Activated CD4-positive, CD25-positive, alpha-beta regulatory T cell treated with anti-CD3 and anti-CD28 coated beads, Interleukin-2, amount 50 U/mL, for 16 hours (primary cell): Measurements from ENCODE around the gene BDH2.

ENCODE experiments used
- DNase-seq: peaks from one replicate; pipeline ENCODE4 v3.0.0-alpha.2; 2020; ENCODE audit warnings: low read depth, low spot score

Gene BDH2

DNA sequence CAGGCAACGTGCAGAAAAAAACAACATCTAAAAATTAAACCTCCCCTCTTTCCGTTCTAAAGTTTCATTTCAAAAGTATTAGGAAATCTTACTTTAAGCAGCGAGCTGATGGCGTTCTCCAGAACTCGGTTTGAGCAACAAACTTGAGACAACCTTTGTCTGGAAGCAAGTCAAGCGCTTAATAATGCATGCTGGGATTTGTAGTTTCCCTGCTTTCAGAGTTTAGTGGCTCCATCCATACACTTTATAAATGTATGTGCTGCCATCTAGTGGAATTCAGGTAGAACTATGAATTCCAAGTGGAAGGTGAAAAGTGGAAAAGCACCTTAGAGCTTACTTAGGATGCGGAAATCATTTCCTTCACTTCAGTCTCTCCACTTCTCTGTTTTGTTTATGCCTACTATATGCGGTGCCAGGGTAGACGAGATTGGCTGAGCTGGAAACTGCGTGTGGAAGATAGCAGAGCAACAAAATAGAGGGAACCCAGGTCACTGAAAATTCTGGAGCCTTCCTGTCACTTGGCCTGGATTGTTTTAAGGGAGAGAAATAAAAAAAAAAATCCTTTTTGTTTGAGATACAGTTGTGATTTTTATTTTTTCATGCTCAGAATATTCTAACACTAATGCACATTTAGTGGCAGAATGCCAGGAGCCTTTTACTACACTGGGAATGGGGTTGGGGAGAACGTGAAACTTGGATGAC, at the start of gene BDH2:
Gene BDH2, minus strand, starts transcription at position 144 of the 702 bp plus-strand sequence. CDS start 3,580 bp downstream, outside the sequence.
- DNase-seq, result peak; percentile 31

DNA sequence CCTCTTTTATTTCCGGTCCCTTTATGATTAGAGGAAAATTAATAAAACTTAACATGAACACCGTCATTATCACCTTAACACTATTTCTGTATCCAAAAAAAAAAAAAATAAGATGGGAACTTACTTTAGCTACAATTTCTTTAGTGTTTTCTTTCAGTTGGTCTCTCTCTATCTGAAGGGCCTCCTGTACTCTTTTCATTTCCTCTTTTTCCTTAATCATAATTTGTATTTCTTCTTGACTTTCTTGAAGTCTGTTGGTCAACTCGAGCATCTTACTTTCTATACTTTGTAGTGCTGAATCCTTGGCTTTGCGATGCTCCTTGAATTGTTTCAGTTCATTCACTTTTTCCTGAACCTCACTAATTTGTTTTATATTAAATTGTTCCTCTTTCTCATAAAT, 45.3 kb upstream of the BDH2 start:
- no peak for DNase-seq

DNA sequence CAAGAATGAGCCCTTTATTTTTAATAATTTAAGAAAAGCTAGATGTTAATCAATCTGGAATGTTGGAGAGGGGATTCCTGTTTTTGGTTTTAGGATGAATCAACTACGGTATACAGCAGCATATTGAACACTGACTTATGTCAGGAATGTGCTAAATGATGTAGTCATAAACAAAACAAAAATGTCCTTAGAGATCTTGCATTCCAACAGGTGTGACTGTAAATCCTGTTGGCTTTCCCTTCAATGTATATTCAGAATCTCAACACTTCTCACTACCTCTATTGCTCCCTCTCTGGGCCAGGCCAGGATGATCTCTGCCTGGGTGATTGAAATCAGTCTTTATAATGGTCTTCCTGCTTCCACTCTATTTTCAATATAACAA, 37.8 kb upstream of the BDH2 start:
- no peak for DNase-seq

DNA sequence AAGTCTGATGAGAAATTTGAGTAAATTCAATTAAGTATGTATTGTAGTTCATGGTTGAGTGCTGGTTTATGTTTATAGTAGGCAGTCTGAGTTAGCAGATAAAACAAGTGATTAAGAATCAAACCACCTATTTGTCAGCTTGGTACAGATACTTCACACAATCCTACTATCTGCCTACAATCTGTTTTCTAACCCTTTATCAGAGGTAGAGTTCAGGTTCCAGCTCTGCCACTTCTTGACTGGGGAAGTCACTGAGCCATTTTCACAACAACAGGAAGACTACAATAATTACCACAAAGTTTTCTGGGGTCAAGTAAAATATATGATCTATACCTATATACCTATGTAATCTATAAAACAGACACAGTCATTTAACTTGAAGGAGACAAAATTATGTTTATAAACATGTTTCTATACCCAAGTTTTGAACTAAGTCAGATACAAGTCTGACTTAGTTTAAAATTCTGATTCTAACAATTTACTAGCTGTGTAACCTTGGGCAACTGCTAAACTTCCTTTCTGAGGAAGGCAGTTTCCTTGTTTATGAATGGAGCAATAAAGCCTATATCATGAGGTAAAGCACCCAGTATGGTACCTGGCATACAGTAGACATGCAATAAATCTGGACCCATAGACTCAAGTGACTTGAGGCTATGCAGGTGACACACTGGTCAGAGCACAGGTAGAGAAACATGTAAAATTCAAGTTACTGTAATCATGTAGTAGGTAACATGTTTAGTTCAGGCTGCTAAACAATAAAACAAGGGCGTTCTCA, 37.2 kb upstream of the BDH2 start:
- no peak for DNase-seq

DNA sequence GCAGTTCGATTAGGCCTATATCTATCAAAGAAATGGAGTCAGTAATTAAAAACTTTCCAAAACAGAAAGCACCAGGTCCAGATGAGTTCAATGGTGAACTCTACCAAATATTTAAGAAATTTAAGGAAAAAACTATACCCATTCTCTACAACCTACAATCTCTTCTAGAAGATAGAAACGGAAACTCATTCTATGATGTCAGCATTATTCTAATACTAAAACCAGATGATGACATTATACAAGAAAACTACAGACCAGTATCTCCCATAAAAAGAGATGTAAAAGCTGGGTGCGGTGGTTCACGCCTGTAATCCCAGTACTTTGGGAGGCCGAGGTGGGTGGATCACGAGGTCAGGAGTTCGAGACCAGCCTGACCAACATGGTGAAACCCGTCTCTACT, 29.5 kb upstream of the BDH2 start:
- DNase-seq, result no peak

DNA sequence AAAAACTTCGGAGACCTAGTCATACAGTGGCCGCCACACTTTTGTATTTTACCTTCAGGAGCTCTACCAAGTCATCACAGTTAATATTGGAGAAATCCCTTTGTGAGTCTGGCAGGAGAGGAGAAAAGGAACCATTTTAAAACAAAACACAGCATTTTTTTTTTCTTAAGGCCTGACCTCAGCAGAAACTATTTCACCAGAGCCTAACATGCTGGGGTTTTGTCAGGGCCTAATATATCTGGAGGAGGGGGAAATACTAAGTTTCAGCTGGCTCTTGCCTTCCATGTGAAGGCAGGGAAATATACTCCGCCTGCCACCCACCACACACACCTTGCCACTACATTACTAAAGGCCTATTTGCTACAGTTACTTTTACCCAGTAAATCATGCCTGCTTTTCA, 26.5 kb upstream of the BDH2 start:
- DNase-seq, result no peak

DNA sequence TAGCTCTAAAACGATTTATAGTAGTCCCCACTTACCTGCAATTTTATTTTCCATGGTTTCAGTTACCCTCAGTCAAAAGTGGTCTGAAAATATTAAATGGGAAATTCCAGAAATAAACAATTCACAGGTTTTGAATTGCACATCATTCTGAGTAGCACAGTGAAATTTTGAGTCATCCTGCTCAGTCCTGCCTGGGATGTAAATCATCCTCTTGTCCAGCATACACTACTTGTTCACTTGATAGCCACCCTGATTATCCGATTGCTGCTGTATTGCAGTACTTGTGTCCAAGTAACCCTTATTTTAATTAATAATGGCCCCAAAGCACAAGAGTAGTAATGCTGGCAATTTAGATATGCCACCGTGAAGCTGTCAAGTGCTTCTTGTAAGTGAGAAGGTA, 23.5 kb upstream of the BDH2 start:
- DNase-seq, result no peak

DNA sequence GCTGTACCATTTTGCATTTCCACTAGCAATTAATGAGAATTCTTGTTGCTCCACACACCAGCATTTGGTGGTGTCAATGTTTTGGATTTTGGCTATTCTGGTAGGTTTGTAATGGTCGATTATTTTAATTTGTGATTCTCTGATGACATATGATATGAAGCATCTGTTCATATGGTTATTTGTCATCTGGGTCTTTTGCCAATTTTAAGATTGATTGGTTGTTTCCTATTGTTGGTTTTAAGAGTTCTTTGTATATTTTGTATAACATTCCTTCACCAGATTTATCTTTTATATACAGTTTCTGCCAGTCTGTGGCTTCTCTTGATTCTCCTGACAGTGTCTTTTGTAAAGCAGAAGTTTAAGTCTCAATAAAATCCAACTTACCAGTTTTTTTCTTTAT, 18.5 kb upstream of the BDH2 start:
- DNase-seq, result no peak

DNA sequence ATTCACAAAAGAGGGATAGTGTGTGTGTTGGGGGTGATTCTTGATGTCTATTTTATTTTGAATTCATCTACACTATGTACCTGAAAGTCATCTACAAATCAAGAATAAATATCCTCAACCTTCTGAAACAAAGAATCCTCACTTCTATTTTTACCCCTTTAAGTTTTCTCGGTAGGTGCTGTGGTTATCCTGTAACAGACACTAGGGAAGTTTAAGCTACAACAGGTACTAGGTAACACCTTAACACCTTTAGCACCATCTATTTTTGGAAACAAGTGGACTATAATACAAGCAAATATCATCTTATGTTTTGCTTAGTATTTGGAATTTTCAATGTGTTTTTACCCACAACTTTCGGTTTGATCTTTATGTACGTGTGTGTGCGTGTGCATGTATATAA, 12.0 kb upstream of the BDH2 start:
- DNase-seq, result no peak

DNA sequence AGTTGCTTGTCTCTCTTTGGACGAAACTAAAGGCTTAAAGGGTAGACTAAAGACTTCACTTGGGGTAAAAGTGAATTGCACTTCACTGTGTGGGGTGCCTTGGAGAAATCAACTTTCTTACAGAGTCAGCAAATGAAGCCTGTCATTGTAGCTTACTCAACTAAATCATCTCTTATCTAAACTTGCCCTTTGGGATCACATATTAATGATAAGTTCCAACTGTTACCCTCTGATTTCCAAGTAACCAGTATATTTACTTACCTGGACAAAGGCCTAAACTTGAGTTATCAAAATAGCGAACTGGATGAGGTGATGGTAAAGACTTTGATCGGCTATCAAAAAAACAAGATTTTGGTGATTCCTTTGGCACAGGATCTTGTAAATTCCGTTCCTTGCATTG, 8.9 kb upstream of the BDH2 start:
- no peak for DNase-seq

DNA sequence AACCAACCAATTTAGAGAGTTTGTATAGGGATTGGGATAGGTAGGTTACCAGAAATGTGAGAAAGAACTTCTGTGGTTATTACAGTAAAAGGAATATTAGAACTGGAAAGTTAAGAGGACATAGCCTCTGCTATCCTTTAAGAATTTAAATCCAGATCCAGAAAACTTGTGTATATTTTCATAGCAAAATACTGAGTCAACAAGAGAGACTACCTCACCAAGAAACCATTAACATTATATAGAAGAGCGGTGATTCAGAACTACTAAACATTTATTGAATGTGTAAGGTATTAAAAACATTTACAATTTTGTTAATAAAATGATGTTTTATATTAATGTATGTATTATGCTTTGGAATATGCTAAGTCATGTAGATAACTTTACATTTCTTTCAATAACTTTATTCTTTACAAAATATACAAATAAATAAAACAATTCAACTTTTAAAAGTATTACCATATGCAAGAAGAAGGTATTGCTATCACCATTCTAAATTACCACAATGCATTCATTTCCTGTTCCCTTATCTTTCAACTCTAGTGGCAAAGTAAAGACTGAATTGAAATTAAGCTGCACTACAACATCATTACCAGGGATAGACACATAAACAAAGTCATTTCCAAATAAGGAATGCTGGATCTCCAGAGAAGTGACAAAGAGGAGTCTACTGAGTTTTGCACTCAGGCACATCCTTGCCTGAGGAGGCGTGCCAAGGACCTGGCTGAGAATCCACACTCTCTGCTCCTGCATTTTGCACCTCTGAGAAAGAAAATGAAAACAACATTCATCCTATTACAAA, 6.1 kb upstream of the BDH2 start:
- DNase-seq, result no peak

DNA sequence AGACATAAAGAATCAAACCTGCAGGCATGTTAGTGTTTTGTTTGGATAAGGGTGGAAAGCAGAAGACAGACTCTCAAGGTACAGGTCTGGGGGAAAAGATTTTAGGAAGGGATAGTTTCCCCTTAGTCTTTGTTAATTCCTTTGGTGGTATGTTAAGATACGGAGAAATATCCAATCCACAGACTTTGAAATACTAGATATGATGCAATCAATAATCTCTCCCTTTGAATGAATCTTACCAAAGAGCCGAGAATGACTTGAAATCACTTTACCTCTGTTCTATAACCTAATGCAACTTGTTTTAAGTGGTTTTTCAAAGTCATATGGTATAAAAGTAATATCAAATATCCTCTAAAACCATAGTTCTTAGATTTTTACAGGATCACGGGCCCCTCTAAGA, 5.3 kb upstream of the BDH2 start:
- no peak for DNase-seq

DNA sequence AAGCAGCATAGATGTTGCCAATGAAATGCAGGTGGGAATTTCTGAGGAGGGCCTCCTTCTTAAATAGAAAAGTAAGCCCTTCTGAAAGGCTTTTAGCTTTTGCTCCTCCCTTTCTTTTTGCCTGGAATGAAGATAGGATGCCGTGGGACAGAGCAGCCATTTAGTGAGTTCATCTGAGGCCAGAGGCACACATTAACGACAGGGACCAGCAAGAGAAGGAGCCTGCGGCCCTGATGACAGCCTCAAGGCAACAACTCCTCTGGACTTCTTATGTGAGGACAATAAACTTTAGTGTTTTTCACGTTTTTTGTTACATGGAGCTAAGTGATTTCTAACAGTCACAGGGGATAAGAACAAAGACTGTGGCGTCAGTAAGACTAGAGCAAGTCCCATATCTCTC, 1.1 kb upstream of the BDH2 start:
- DNase-seq, result no peak

DNA sequence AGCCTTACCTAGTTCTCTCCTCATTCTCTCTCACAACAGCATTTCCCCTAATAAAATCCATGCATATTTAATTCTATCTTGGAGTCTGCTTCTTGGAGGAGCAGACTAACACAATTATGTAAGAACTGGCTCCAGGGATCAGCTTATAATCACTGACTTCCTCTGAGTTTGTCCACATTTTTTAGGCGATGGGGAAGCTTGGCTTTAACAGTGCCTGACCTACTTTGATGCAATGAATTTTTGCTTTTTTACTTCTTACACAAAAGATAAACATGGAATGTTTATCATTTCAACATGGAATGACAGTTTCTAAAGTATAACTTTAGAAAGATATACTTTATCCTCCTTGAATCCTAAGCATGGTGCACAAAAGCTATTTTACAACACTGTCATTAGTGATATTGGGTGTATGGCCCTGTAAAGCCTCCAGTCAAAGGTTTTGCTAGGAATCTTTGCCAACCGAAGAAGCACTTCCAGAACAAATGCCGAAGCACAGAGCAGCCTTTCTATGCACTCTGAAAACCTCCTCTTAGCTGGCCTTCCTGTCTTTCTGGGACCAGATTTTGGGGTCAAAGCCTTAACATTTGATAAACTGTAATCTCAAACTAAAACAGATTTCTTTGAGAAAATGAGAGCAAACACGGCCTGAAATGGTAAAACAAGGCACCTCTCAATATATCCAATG, 736 bp downstream of the BDH2 start:
- no peak for DNase-seq

DNA sequence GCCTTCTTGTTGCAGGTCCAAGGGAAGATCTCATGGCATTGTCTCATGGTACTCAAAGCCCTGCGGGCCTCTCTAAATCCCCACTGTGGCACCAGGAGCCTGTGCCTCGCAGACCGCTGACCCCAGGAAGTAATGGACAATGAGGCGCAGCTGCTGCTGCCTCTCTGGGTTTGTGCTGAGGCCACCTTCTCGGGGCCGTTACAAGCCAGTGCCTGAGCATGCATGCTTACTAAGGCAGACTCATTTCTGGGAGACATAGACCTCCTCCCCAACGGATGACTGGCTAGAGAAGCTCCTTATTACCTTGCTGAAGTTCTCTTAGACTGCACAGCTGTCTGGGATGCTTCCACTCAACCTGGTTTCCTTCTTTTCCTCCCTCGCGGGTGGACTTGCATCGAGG, 1.3 kb downstream of the BDH2 start:
- DNase-seq, result no peak

DNA sequence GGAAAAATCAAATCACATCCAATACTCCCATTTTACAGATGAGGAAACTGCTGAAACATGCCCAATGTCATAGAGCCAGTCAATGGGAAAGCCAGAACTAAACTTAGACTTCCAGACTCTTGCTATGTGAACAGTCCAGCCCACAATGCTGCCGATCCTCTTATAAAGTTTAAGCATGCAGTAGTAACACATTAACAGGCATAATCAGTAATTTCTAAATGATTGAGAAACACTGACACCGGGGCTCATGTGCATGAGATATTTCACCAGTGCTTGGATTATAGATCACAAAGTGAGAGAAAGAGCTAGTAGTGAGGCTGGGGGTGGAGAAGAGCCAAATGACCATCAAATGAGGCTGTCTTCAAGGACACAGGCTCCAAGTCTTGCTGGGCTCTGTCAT, 2.5 kb downstream of the BDH2 start:
- no peak for DNase-seq

DNA sequence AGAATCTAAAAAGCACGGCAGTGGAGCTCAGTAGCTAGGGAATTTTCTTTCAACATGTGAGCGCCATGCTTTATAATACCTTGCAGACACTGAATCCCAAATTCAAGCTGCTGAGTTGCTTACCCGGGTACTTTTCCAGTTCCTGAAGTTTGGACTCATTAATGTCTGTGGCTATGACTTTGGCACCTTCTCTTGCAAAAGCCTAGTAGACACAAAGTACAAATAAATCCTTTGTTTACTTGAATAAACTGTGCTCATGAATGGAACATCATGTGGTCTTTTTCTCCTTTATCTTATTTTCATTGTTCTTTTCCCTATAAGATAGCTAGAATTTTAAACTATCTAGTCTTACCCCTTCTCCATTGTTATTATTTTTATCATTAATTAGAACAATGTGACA, 4.6 kb downstream of the BDH2 start:
- DNase-seq, result no peak

DNA sequence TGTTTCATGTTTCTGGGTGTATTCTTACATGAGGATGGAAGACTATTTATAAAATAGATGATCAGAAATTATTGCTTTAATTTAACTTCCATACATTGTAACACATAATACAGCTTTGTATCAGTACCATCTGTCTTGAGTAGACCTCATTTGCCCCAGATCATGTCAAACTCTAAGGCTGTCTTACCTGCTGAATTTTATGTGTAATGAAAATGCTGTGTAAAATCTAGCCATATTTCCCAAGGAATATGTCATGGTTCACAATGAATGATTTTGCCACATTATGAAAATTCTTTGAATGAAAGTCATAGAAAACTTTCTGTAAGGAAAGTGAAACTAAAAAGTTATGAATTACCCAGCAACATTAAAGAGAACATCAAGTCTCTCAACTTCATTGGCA, 7.4 kb downstream of the BDH2 start:
- DNase-seq, result no peak

DNA sequence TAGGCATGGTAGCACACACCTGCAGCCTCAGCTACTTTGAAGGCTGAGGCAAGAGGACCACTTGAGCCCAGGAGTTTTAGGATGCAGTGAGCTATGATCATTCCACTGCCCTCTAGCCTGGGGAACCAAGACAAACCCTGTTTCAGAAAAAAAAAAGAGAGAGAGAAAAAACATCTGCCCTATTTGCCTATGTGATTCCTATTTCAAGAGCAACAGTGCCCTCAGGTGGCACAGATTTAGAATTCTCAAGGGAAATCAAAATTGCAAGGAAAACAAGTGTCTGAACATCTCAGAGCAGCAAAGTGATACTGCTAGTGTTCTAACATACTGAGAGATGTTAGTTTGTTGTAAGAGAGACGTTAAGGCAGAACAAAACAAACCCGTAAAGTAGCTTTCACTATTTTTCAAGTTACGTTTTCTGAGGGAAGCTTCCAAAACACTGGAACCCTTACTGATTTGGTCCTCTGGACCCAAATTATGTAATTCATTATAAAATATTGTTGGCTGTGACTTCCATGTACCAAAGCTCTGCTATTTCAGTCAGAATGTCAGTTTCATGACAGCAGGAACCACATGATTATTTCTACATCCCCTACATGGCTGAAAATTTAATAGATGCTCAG, 7.9 kb downstream of the BDH2 start:
- peak; percentile 27 for DNase-seq

DNA sequence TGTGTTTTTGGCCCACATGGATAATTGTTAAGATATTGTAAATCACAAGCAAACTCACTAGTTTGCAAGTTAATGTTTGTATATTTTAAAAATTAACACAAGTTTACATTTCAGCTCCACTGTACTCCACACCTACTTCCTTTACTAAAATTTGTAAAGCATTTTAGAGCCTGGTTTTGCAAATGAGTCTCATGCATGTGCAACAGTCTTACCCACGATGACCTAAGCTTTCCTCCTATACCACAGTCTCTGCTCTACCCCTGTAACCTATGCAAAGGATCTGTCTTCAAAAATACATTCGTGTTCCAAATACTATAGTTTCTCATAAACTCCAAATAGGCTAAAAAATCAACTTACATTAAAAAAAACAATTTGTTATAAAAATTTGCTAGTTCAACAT, 10.2 kb downstream of the BDH2 start:
- no peak for DNase-seq

DNA sequence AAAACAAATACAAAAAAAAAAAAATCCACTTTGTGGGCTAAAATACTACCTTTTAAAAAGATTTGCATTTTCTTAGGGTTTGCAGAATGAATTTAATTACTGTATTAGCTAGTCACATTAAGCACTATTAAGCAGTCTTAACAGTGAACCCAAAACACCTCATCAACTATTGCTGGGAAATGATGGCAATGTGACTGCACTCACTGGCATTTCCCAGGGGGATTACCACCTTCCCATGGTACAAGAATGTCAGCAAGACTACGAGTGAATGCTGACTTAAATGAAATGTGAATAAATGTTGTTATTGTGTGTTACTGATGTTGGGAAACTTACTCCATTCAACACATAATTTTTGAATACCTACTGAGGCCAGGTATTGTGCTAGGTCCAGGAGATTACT, 13.1 kb downstream of the BDH2 start:
- no peak for DNase-seq
